Measurements from ENCODE around the gene SSTR3. TPM values are rescaled to one million over a fixed set of nuclear protein-coding genes. Genes with fewer than 3 reads are reported as not detected.

The SSTR3 gene
- total and polyA plus RNA-seq, 10 of the 15 experiments (the other 5 are each of a cell fraction or from before 2014, with no cell fraction given), result 0.03 to 4.5 (median 2.4) TPM

DNA sequence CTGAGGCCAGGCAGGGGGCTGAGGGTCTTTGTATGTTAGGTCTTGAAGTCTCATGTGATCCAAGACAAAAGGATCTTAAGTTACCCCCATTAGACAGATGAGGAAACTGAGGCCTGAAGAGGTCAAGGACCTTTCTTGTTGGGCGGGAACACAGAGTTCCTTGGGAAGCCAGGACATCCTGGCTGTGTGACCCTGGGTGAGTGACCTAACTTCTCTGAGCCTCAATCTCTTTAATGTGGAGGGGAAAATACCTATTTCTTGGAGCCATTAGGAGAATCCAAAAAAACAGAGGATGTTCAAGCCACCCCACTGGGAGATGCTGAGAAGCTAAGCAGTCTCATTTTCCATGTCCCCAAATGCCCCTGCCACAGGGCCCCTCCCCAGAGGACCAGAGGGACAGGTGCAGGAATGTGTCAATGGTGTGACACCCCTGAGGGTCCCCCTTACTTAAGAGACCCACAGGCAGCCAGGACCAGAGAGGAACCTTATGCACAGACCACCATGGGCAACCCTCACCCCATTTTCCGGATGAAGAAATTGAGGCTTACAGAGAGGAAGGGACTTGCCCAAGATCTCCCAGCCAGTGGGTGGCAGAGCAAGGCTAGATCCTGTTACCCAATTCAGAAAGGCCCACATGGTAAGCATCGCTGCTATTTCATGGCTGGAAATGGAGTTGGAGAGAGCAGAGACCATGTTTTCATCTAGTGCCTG, 23.8 kb upstream of the SSTR3 start:
- Histone ChIP-seq H3K79me2 (ENCODE audit: control insufficient read depth, insufficient read depth, low read length) (peaks cover 69% of the 10 kb centered on the region), H3K4me1 (ENCODE audit: control insufficient read depth, insufficient read depth, low read length) (peaks cover 86% of the 10 kb centered on the region), H3K9ac (ENCODE audit: control insufficient read depth, insufficient read depth, low read length) (peak overlapping the region; percentile 10; the same call in 1 of the 2 replicates), H4K20me1 (ENCODE audit: control insufficient read depth, insufficient read depth) (peaks cover 10% of the 10 kb centered on the region; the same call in 1 of the 2 replicates), H3K36me3 (ENCODE audit: control insufficient read depth in 2 of 2, insufficient read depth in 2 of 2, low read length in 1 of 2) (peaks cover 54 to 55% of the 10 kb centered on the region in 2 experiments), H3K4me3 (0 out of 2 replicates have a peak overlapping the region, but pooled peaks have one; percentile 26), H3K9me3 (replicated peaks; ENCODE audit: control insufficient read depth, insufficient read depth, low read length) (no peaks in the 10 kb centered on the region), H3K27ac (ENCODE audit: control insufficient read depth, insufficient read depth) (peak overlapping the region; percentile 66), H3K27me3 (replicated peaks in 1 of 2; ENCODE audit: control insufficient read depth in 2 of 2, insufficient read depth in 2 of 2, low read length in 1 of 2) (no peaks in the 10 kb centered on the region), H2AFZ (ENCODE audit: control insufficient read depth, low read depth, low read length) (no peak overlapping the region), H3K4me2 (ENCODE audit: control insufficient read depth, insufficient read depth) (peak overlapping the region; percentile 67)
- FAIRE-seq, result no peak
- intact Hi-C loops (cut with micrococcal nuclease; ENCODE audit: unreplicated experiment), result no loop called here
- no peak for DNase-seq (ENCODE audit: low read depth, low spot score)
- in situ Hi-C loops (cut with MboI), result no loop called here
- SMC1A ChIA-PET (ENCODE audit: uncharacterized antibody, unreplicated experiment), result interaction anchor here (2.1 kb wide), 1 partner anchor 18 kb away, joined by 11 read pairs; no protein-coding TSS in a partner anchor
- WGBS (ENCODE audit: insufficient coverage, insufficient replicate concordance, low lambda C conversion rate, missing lambda C conversion rate), result 65% methylated on average over 3 of the region's 3 CpGs
- POLR2A ChIA-PET, result interaction anchor here (12.5 kb wide), 1 partner anchor 15 kb away, joined by 246 read pairs; no protein-coding TSS in a partner anchor
- RAD21 ChIA-PET (ENCODE audit: unreplicated experiment), result interaction anchor here (0.9 kb wide), 1 partner anchor 21 kb away, joined by 3 read pairs; no protein-coding TSS in a partner anchor
- CTCF ChIA-PET, result interaction anchor here (1.6 kb wide), 1 partner anchor 20 kb away, joined by 3 read pairs; no protein-coding TSS in a partner anchor
- no peak for ATAC-seq
- BruUV-seq (replicated peaks), result no TSS peak
- TF ChIP-seq FOXM1 (IDR thresholded peaks at IDR 0.05; ENCODE audit: low read depth, low read length) (no peak), GATAD2B (conservative IDR thresholded peaks at IDR 0.05; ENCODE audit: low read depth) (no peak), SPI1 (IDR thresholded peaks at IDR 0.05; ENCODE audit: borderline replicate concordance, insufficient read depth, low read depth, low read length) (no peak), MXI1 (IDR thresholded peaks at IDR 0.05; ENCODE audit: low read depth, low read length) (no peak), BACH1 (IDR thresholded peaks at IDR 0.05; ENCODE audit: borderline replicate concordance) (no peak), CBX5 (IDR thresholded peaks at IDR 0.05; ENCODE audit: low read depth) (no peak), FOXK2 (IDR thresholded peaks at IDR 0.05) (no peak), EGR1 (IDR thresholded peaks at IDR 0.05; ENCODE audit: borderline replicate concordance in 1 of 2, low read depth in 2 of 2, low read length in 2 of 2) (no peak), IRF4 (IDR thresholded peaks at IDR 0.05; ENCODE audit: low read depth, low read length) (no peak), ZNF622 (IDR thresholded peaks at IDR 0.05) (no peak), NFXL1 (IDR thresholded peaks at IDR 0.05; ENCODE audit: borderline replicate concordance) (0 out of 2 replicates have a peak, but pooled peaks have one; percentile 61), BCL11A (IDR thresholded peaks at IDR 0.05; ENCODE audit: low read depth, low read length) (no peak), ZNF217 (IDR thresholded peaks at IDR 0.05) (peak; percentile 17; the same call in 1 of the 2 replicates), MYC (IDR thresholded peaks at IDR 0.05; ENCODE audit: insufficient read depth, insufficient read length, insufficient replicate concordance, low read length, severe bottlenecking) (no peak)
- TF ChIP-seq, protein P1, sequence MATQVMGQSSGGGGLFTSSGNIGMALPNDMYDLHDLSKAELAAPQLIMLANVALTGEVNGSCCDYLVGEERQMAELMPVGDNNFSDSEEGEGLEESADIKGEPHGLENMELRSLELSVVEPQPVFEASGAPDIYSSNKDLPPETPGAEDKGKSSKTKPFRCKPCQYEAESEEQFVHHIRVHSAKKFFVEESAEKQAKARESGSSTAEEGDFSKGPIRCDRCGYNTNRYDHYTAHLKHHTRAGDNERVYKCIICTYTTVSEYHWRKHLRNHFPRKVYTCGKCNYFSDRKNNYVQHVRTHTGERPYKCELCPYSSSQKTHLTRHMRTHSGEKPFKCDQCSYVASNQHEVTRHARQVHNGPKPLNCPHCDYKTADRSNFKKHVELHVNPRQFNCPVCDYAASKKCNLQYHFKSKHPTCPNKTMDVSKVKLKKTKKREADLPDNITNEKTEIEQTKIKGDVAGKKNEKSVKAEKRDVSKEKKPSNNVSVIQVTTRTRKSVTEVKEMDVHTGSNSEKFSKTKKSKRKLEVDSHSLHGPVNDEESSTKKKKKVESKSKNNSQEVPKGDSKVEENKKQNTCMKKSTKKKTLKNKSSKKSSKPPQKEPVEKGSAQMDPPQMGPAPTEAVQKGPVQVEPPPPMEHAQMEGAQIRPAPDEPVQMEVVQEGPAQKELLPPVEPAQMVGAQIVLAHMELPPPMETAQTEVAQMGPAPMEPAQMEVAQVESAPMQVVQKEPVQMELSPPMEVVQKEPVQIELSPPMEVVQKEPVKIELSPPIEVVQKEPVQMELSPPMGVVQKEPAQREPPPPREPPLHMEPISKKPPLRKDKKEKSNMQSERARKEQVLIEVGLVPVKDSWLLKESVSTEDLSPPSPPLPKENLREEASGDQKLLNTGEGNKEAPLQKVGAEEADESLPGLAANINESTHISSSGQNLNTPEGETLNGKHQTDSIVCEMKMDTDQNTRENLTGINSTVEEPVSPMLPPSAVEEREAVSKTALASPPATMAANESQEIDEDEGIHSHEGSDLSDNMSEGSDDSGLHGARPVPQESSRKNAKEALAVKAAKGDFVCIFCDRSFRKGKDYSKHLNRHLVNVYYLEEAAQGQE (IDR thresholded peaks at IDR 0.05; ENCODE audit: low read depth, low read length), result no peak
- TF ChIP-seq, protein P2, sequence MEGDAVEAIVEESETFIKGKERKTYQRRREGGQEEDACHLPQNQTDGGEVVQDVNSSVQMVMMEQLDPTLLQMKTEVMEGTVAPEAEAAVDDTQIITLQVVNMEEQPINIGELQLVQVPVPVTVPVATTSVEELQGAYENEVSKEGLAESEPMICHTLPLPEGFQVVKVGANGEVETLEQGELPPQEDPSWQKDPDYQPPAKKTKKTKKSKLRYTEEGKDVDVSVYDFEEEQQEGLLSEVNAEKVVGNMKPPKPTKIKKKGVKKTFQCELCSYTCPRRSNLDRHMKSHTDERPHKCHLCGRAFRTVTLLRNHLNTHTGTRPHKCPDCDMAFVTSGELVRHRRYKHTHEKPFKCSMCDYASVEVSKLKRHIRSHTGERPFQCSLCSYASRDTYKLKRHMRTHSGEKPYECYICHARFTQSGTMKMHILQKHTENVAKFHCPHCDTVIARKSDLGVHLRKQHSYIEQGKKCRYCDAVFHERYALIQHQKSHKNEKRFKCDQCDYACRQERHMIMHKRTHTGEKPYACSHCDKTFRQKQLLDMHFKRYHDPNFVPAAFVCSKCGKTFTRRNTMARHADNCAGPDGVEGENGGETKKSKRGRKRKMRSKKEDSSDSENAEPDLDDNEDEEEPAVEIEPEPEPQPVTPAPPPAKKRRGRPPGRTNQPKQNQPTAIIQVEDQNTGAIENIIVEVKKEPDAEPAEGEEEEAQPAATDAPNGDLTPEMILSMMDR (IDR thresholded peaks at IDR 0.05 in 2 of 3, conservative IDR thresholded peaks at IDR 0.05 in 1 of 3; ENCODE audit: control insufficient read depth in 2 of 3, extremely low read depth in 1 of 3, insufficient read depth in 1 of 3, low read depth in 3 of 3, low read length in 3 of 3), result 0 out of 6 replicates have a peak, but pooled peaks of 1 of the 3 experiments have one; percentile 0
- TF ChIP-seq, protein P3, sequence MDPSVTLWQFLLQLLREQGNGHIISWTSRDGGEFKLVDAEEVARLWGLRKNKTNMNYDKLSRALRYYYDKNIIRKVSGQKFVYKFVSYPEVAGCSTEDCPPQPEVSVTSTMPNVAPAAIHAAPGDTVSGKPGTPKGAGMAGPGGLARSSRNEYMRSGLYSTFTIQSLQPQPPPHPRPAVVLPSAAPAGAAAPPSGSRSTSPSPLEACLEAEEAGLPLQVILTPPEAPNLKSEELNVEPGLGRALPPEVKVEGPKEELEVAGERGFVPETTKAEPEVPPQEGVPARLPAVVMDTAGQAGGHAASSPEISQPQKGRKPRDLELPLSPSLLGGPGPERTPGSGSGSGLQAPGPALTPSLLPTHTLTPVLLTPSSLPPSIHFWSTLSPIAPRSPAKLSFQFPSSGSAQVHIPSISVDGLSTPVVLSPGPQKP (IDR thresholded peaks at IDR 0.05; ENCODE audit: low read depth, low read length), result no peak

Data from GM12878 (cell line).